Stimulated activated effector memory CD8-positive, alpha-beta T cell treated with anti-CD3 and anti-CD28 coated beads, Interleukin-12 subunit alpha, Interleukin-12 subunit beta, amount 100 ng/mL, for 72 hours (primary cell): ENCODE data around the gene CCDC69.
A peak's percentile ranks its signal among the peaks of the same experiment; 100 is the strongest.
"Not testable (repeated sequence)": the region's sequence is repeated elsewhere in the genome, so short reads cannot be mapped to it uniquely, and the experiment has no call there.

Source experiments
- ATAC-seq: fragments of 150-1000 bp; cut with Tn5 transposase; 2 replicates; pipeline ENCODE4 v1.10.0; 2021
- DNase-seq, 2 donors: peaks; one replicate each; pipeline ENCODE4 v3.0.0; 2021 to 2022; ENCODE audit warnings: low spot score in 2 of 2
- H3K27ac Mint-ChIP-seq: one replicate; pipeline ENCODE4 v1.8.0; 2022; ENCODE audit warnings: mild to moderate bottlenecking, mixed read lengths
- H3K36me3 Mint-ChIP-seq: one replicate; pipeline ENCODE4 v1.8.0; 2022; ENCODE audit warnings: mild to moderate bottlenecking, mixed read lengths
- H3K4me1 Mint-ChIP-seq: one replicate; pipeline ENCODE4 v1.8.0; 2022; ENCODE audit warnings: mixed read lengths
- H3K4me3 Mint-ChIP-seq: one replicate; pipeline ENCODE4 v1.8.0; 2022; ENCODE audit warnings: mild to moderate bottlenecking, mixed read lengths
- H3K9me3 Mint-ChIP-seq: one replicate; pipeline ENCODE4 v1.8.0; 2022; ENCODE audit warnings: mixed read lengths

CCDC69 gene

GRCh38 chr5:151223447-151224264 lies at the start of gene CCDC69:
Gene CCDC69, minus strand, starts transcription at chr5:151224092. Its CDS starts 122 bp downstream, at chr5:151223970.
- DNase-seq (peak; percentile 40 to 79), ATAC-seq (peak; percentile 80)
- H3K9me3 Mint-ChIP-seq, result no peaks in the 10 kb centered on the region
- peak within 1 kb of the TSS; percentile 76 for H3K4me3 Mint-ChIP-seq
- peaks cover 13% of the 10 kb centered on the region for H3K36me3 Mint-ChIP-seq
- H3K4me1 Mint-ChIP-seq, result peaks cover 56% of the 10 kb centered on the region
- peak within 1 kb of the TSS; percentile 96 for H3K27ac Mint-ChIP-seq

GRCh38 chr5:151271336-151271735 lies 47.4 kb upstream of the CCDC69 start:
- Mint-ChIP-seq H3K4me1 (no peaks in the 10 kb centered on the region), H3K27ac (no peak overlapping the region), H3K4me3 (no peak overlapping the region), H3K36me3 (peaks cover 21% of the 10 kb centered on the region), H3K9me3 (no peaks in the 10 kb centered on the region)
- ATAC-seq (no peak), DNase-seq (no peak)

GRCh38 chr5:151270599-151270998 lies 46.7 kb upstream of the CCDC69 start:
- no peaks in the 10 kb centered on the region for H3K4me1 Mint-ChIP-seq
- H3K27ac Mint-ChIP-seq, result no peak overlapping the region
- H3K36me3 Mint-ChIP-seq, result peaks cover 26% of the 10 kb centered on the region
- ATAC-seq (peak; percentile 98), DNase-seq (no peak)
- no peak overlapping the region for H3K4me3 Mint-ChIP-seq
- no peaks in the 10 kb centered on the region for H3K9me3 Mint-ChIP-seq

GRCh38 chr5:151267491-151268260 lies 43.8 kb upstream of the CCDC69 start:
- DNase-seq, result no peak
- Mint-ChIP-seq H3K4me1 (peaks cover 16% of the 10 kb centered on the region), H3K4me3 (no peak overlapping the region), H3K27ac (no peak overlapping the region), H3K36me3 (peaks cover 37% of the 10 kb centered on the region), H3K9me3 (no peaks in the 10 kb centered on the region)
- no peak for ATAC-seq

GRCh38 chr5:151264113-151264512 lies 40.2 kb upstream of the CCDC69 start:
- no peaks in the 10 kb centered on the region for H3K9me3 Mint-ChIP-seq
- H3K27ac Mint-ChIP-seq, result peak overlapping the region; percentile 93
- peak overlapping the region; percentile 53 for H3K4me3 Mint-ChIP-seq
- DNase-seq (peak in 1 of 2 donors; percentile 71), ATAC-seq (peak; percentile 96)
- H3K4me1 Mint-ChIP-seq, result peaks cover 17% of the 10 kb centered on the region
- H3K36me3 Mint-ChIP-seq, result peaks cover 37% of the 10 kb centered on the region

GRCh38 chr5:151262532-151262931 lies 38.6 kb upstream of the CCDC69 start:
- no peaks in the 10 kb centered on the region for H3K9me3 Mint-ChIP-seq
- H3K36me3 Mint-ChIP-seq, result peaks cover 27% of the 10 kb centered on the region
- DNase-seq (no peak), ATAC-seq (no peak)
- no peak overlapping the region for H3K4me3 Mint-ChIP-seq
- peak overlapping the region; percentile 1 for H3K27ac Mint-ChIP-seq
- H3K4me1 Mint-ChIP-seq, result peaks cover 27% of the 10 kb centered on the region

- DNase-seq (no peak), ATAC-seq (no peak)
- Mint-ChIP-seq H3K9me3 (no peaks in the 10 kb centered on the region), H3K4me1 (peaks cover 33% of the 10 kb centered on the region), H3K36me3 (peaks cover 10% of the 10 kb centered on the region), H3K4me3 (no peak overlapping the region), H3K27ac (no peak overlapping the region)
Measured at GRCh38 chr5:151259931-151260330, 36.0 kb upstream of the CCDC69 start.

- Mint-ChIP-seq H3K27ac (peak overlapping the region; percentile 51), H3K4me1 (peaks cover 27% of the 10 kb centered on the region), H3K9me3 (no peaks in the 10 kb centered on the region), H3K4me3 (no peak overlapping the region), H3K36me3 (peaks cover 7% of the 10 kb centered on the region)
- no peak for DNase-seq
- ATAC-seq, result no peak
Measured at GRCh38 chr5:151258816-151259215, 34.9 kb upstream of the CCDC69 start.

GRCh38 chr5:151258201-151258611 lies 34.3 kb upstream of the CCDC69 start:
- no peak overlapping the region for H3K4me3 Mint-ChIP-seq
- peaks cover 28% of the 10 kb centered on the region for H3K4me1 Mint-ChIP-seq
- peaks cover 4% of the 10 kb centered on the region for H3K36me3 Mint-ChIP-seq
- DNase-seq (no peak), ATAC-seq (no peak)
- H3K9me3 Mint-ChIP-seq, result no peaks in the 10 kb centered on the region
- peak overlapping the region; percentile 51 for H3K27ac Mint-ChIP-seq

GRCh38 chr5:151257731-151258181 lies 33.9 kb upstream of the CCDC69 start:
- ATAC-seq (no peak), DNase-seq (no peak)
- Mint-ChIP-seq H3K9me3 (no peaks in the 10 kb centered on the region), H3K27ac (peak overlapping the region; percentile 66), H3K4me1 (peaks cover 32% of the 10 kb centered on the region), H3K4me3 (no peak overlapping the region), H3K36me3 (peaks cover 4% of the 10 kb centered on the region)

- ATAC-seq (no peak), DNase-seq (no peak)
- no peak overlapping the region for H3K27ac Mint-ChIP-seq
- H3K36me3 Mint-ChIP-seq, result peaks cover 7% of the 10 kb centered on the region
- no peaks in the 10 kb centered on the region for H3K9me3 Mint-ChIP-seq
- H3K4me3 Mint-ChIP-seq, result no peak overlapping the region
- H3K4me1 Mint-ChIP-seq, result peaks cover 43% of the 10 kb centered on the region
Measured at GRCh38 chr5:151255621-151256286, 31.9 kb upstream of the CCDC69 start.

GRCh38 chr5:151254990-151255389 lies 31.1 kb upstream of the CCDC69 start:
- not testable (repeated sequence) for ATAC-seq, H3K9me3 Mint-ChIP-seq, DNase-seq, H3K27ac Mint-ChIP-seq, H3K36me3 Mint-ChIP-seq, H3K4me3 Mint-ChIP-seq
- H3K4me1 Mint-ChIP-seq, result peaks cover 51% of the 10 kb centered on the region

- no peak for ATAC-seq
- no peaks in the 10 kb centered on the region for H3K9me3 Mint-ChIP-seq
- H3K36me3 Mint-ChIP-seq, result peaks cover 7% of the 10 kb centered on the region
- H3K27ac Mint-ChIP-seq, result no peak overlapping the region
- peak overlapping the region; percentile 83 for H3K4me3 Mint-ChIP-seq
- H3K4me1 Mint-ChIP-seq, result peaks cover 51% of the 10 kb centered on the region
- no peak for DNase-seq
Measured at GRCh38 chr5:151254556-151254955, 30.7 kb upstream of the CCDC69 start.

- peak overlapping the region; percentile 88 for H3K27ac Mint-ChIP-seq
- H3K36me3 Mint-ChIP-seq, result peaks cover 7% of the 10 kb centered on the region
- H3K9me3 Mint-ChIP-seq, result no peaks in the 10 kb centered on the region
- no peak for ATAC-seq
- peak overlapping the region; percentile 83 for H3K4me3 Mint-ChIP-seq
- DNase-seq, result no peak
- peaks cover 45% of the 10 kb centered on the region for H3K4me1 Mint-ChIP-seq
Measured at GRCh38 chr5:151253605-151253950, 29.7 kb upstream of the CCDC69 start.
